Measurements from ENCODE around the gene BRI3. TPM values are rescaled to one million over a fixed set of nuclear protein-coding genes. Genes with fewer than 3 reads are reported as not detected.

Gene BRI3
- total RNA-seq, 1 donor from 2014 or later = 530 TPM

GRCh38 chr7:98248156-98248555, 33.3 kb upstream of the BRI3 start:
- Histone ChIP-seq H3K27ac (peak overlapping the region; percentile 40), H3K4me3 (no peak overlapping the region), H3K9me3 (no peaks in the 10 kb centered on the region), H3K4me1 (peaks cover 64% of the 10 kb centered on the region), H3K27me3 (no peaks in the 10 kb centered on the region), H3K36me3 (peaks cover 7% of the 10 kb centered on the region)
- ATAC-seq (no peak), DNase-seq (no peak)
- no peak for TF ChIP-seq CTCF (IDR thresholded peaks at IDR 0.05)
- intact Hi-C loops (cut with DNase I) = no loop called here

- Histone ChIP-seq H3K36me3 (peaks cover 5% of the 10 kb centered on the region), H3K4me1 (peaks cover 69% of the 10 kb centered on the region), H3K9me3 (no peaks in the 10 kb centered on the region), H3K27me3 (no peaks in the 10 kb centered on the region), H3K4me3 (no peak overlapping the region), H3K27ac (peak overlapping the region; percentile 88)
- no peak for TF ChIP-seq CTCF (IDR thresholded peaks at IDR 0.05)
- intact Hi-C loops (cut with DNase I) = no loop called here
- DNase-seq (no peak), ATAC-seq (peak; percentile 3)
These were observed 32.4 kb upstream of the BRI3 start for GRCh38 chr7:98249106-98249505.

DNA sequence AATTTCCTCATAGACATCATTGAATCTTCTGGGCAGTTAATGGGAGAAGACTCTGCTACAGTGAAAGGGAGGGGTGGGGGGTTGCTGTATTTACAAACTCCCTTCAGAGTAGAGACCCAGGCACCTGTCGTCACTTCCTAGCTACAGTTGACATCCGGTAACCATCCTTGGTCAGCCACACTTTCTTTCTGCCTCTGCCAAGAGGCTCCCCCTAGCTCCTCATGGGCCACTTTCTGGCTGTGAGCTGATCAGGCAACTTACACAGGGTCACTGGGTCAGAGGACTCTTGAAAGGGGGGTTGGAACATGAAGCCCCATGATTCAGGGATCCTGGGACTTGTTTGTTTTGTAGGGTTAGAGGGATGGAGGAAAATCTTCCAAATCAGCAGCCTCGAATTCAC, 30.7 kb upstream of the BRI3 start:
- TF ChIP-seq CTCF (IDR thresholded peaks at IDR 0.05) = no peak
- Histone ChIP-seq H3K27me3 (no peaks in the 10 kb centered on the region), H3K9me3 (no peaks in the 10 kb centered on the region), H3K27ac (peak overlapping the region; percentile 88), H3K4me3 (peak overlapping the region; percentile 94), H3K4me1 (peaks cover 57% of the 10 kb centered on the region), H3K36me3 (no peaks in the 10 kb centered on the region)
- DNase-seq = no peak
- ATAC-seq = no peak
- intact Hi-C loops (cut with DNase I) = no loop called here

DNA sequence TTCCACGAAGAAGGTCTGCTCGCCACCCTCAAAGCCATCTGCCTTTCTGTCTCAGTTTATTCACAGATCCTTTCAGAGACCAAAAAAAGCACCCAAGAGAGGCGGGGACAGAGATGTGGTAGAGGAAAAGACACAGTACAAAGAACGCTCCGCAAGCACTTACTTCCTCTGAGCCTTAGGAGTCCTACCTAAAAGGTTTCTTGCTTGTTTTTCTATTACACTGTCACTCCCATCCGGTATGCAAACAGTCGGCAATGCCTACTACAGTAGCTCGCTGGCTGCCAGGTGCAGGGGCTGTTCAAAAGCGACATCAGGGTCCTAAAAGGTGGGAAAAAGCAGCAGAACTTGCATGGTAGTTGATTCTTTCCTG, 30.3 kb upstream of the BRI3 start:
- Histone ChIP-seq H3K27ac (peak overlapping the region; percentile 88), H3K4me1 (peaks cover 57% of the 10 kb centered on the region), H3K9me3 (no peaks in the 10 kb centered on the region), H3K4me3 (peak overlapping the region; percentile 94), H3K36me3 (no peaks in the 10 kb centered on the region), H3K27me3 (no peaks in the 10 kb centered on the region)
- intact Hi-C loops (cut with DNase I) = no loop called here
- DNase-seq (no peak), ATAC-seq (peak; percentile 1)
- no peak for TF ChIP-seq CTCF (IDR thresholded peaks at IDR 0.05)

DNA sequence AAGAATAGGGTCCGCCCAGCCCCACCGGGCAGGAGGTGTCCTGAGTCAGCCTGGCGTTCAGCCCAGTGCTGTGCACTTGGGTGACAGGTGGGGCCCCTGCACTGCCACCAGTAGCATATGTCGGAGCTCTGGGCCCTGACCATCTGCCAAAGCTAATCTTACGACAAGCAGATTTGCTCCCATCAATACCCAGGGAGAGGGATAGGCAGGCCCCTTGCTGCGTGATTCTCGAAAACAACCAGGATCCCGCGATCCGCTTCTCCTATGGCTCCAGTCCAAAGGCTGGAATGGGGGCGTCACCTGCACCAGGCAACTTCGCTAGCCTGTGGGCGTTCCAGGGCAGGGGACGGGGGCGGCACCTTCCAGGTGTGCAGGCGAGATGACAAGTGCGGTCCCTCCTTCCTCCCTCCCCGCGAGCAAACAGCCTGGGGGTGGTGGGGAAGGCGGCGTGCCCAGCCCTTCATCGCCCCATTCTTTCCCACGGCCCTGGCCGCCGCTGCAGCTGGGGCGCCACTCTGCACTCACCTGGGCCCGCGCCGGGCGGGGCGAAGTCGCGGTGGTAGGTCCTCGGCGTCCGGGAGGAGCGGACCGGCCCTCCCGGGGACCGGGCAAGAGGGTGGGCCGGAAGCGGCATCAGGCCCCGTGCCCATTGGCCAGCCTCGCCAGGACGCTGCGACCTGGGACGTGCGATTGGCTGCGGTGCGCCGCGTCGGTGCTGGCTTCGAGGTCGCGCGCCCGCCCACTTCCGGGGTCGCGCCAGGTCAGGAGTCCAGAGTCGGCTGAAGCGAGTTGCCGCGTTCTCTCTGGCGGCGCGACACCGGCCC, 29.7 kb upstream of the BRI3 start, which contains the start of gene TECPR1:
TECPR1 (minus strand) TSS at position 632 of the 824 bp plus-strand sequence. CDS start 6,086 bp downstream, outside the sequence.
- H3K27me3 ChIP-seq = no peaks in the 10 kb centered on the region
- peak; percentile 98 for ATAC-seq
- peak within 1 kb of the TSS; percentile 94 for H3K4me3 ChIP-seq
- H3K9me3 ChIP-seq = no peaks in the 10 kb centered on the region
- H3K36me3 ChIP-seq = peaks cover 3% of the 10 kb centered on the region
- no peak for TF ChIP-seq CTCF (IDR thresholded peaks at IDR 0.05)
- peak; percentile 98 for DNase-seq
- intact Hi-C loops (cut with DNase I) = no loop called here
- peaks cover 52% of the 10 kb centered on the region for H3K4me1 ChIP-seq
- peak within 1 kb of the TSS; percentile 88 for H3K27ac ChIP-seq
